Neural cell (in vitro differentiated cells): ENCODE measurements around the gene PRRG3. TPM values are rescaled to one million over a fixed set of nuclear protein-coding genes. Genes with fewer than 3 reads are reported as not detected.

Source experiments
- polyA plus RNA-seq: library from polyadenylated mRNA; depleted of rRNA; stranded (reverse); fragments of >200 nt; gene quantifications from 2 replicates; pipeline ENCODE4 v1.2.3, GENCODE V29; 2014

PRRG3 gene
- polyA plus RNA-seq, 1 donor from 2014 or later: not detected

Other genes starting within 250 kb of the PRRG3 start
- not detected in 2 replicates for gene PASD1, start 131.8 kb upstream of the PRRG3 start, polyA plus RNA-seq
- not detected in 2 replicates for gene FATE1, start 20.6 kb downstream of the PRRG3 start, polyA plus RNA-seq
- gene CNGA2, start 39.3 kb downstream of the PRRG3 start, polyA plus RNA-seq: not detected in 2 replicates
- gene MAGEA4, start 217.4 kb downstream of the PRRG3 start, polyA plus RNA-seq: not detected in 2 replicates